GM23338 (cell line): Measurements from ENCODE around the gene SNRPD3. TPM values are rescaled to one million over a fixed set of nuclear protein-coding genes. Genes with fewer than 3 reads are reported as not detected.

Source experiments
- JUNB ChIP-seq: IDR thresholded peaks from one replicate; pipeline ENCODE4 v1.6.1; 2016; ENCODE audit warnings: antibody characterized with exemption; ENCODE audit not compliant: unreplicated experiment
- NANOG ChIP-seq: IDR thresholded peaks from 2 replicates; pipeline ENCODE4 v1.6.1; 2016; ENCODE audit warnings: antibody characterized with exemption, borderline replicate concordance
- ZNF331 ChIP-seq: fragments of 250-450 bp; sonication (Bioruptor Pico); IDR thresholded peaks from 2 replicates; pipeline ENCODE4 v1.5.0; 2020; ENCODE audit warnings: low read depth, mild to moderate bottlenecking, moderate library complexity
- ZNF462 ChIP-seq: fragments of 250-450 bp; sonication (Bioruptor Pico); IDR thresholded peaks from 2 replicates; pipeline ENCODE4 v1.5.0; 2020; ENCODE audit warnings: mild to moderate bottlenecking, moderate library complexity
- polyA plus RNA-seq: library from polyadenylated mRNA; unstranded; fragments of >200 nt; fragmentation: Nextera tagmentation; extraction: Ambion mirVana; gene quantifications from 2 replicates; pipeline ENCODE4 v1.2.1, GENCODE V29; 2016
- total RNA-seq: library from RNA; depleted of rRNA; stranded (reverse); fragments of >200 nt; shearing (Covaris generic); gene quantifications from 2 replicates; pipeline ENCODE4 v1.2.3, GENCODE V29; 2014
- TF ChIP-seq, protein P1 (sequence below), 2 experiments: fragments of 200-600 bp in 1 of 2; sonication (generic) in 1 of 2; conservative IDR thresholded peaks; 2 replicates each; pipeline versions ENCODE4 v1.5.1 to v1.6.1; 2016 to 2017; ENCODE audit warnings: antibody characterized with exemption in 2 of 2, low read depth in 2 of 2, mild to moderate bottlenecking in 2 of 2, moderate library complexity in 1 of 2
- TF ChIP-seq, protein P2 (sequence below): IDR thresholded peaks from one replicate; pipeline ENCODE4 v1.6.1; 2018; ENCODE audit warnings: antibody characterized with exemption; ENCODE audit not compliant: unreplicated experiment

Gene SNRPD3
- total and polyA plus RNA-seq, 2 experiments from 2014 or later = 314 to 375 TPM

DNA sequence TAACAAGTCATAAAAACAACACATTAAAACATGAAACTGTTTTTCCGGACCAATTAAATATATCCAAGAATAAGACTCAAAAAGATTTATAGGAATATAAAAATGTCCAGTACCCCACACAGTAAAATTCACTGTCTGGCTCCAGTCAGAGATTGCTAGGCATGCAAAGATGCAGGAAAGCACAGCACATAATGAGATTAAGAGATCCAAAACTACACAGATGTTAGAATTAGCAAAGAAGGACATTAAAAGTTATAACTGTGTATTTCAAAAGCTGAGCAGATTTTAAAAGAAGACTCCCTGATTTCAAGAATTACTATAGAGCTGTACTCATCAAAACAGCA is 23.4 kb downstream of the SNRPD3 start (continued):
- no peak for TF ChIP-seq ZNF462
- TF ChIP-seq, protein P1, sequence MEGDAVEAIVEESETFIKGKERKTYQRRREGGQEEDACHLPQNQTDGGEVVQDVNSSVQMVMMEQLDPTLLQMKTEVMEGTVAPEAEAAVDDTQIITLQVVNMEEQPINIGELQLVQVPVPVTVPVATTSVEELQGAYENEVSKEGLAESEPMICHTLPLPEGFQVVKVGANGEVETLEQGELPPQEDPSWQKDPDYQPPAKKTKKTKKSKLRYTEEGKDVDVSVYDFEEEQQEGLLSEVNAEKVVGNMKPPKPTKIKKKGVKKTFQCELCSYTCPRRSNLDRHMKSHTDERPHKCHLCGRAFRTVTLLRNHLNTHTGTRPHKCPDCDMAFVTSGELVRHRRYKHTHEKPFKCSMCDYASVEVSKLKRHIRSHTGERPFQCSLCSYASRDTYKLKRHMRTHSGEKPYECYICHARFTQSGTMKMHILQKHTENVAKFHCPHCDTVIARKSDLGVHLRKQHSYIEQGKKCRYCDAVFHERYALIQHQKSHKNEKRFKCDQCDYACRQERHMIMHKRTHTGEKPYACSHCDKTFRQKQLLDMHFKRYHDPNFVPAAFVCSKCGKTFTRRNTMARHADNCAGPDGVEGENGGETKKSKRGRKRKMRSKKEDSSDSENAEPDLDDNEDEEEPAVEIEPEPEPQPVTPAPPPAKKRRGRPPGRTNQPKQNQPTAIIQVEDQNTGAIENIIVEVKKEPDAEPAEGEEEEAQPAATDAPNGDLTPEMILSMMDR (conservative IDR thresholded peaks at IDR 0.05; ENCODE audit: low read depth in 2 of 2) = no peak
- no peak for TF ChIP-seq NANOG
- no peak for TF ChIP-seq ZNF331
- TF ChIP-seq, protein P2, sequence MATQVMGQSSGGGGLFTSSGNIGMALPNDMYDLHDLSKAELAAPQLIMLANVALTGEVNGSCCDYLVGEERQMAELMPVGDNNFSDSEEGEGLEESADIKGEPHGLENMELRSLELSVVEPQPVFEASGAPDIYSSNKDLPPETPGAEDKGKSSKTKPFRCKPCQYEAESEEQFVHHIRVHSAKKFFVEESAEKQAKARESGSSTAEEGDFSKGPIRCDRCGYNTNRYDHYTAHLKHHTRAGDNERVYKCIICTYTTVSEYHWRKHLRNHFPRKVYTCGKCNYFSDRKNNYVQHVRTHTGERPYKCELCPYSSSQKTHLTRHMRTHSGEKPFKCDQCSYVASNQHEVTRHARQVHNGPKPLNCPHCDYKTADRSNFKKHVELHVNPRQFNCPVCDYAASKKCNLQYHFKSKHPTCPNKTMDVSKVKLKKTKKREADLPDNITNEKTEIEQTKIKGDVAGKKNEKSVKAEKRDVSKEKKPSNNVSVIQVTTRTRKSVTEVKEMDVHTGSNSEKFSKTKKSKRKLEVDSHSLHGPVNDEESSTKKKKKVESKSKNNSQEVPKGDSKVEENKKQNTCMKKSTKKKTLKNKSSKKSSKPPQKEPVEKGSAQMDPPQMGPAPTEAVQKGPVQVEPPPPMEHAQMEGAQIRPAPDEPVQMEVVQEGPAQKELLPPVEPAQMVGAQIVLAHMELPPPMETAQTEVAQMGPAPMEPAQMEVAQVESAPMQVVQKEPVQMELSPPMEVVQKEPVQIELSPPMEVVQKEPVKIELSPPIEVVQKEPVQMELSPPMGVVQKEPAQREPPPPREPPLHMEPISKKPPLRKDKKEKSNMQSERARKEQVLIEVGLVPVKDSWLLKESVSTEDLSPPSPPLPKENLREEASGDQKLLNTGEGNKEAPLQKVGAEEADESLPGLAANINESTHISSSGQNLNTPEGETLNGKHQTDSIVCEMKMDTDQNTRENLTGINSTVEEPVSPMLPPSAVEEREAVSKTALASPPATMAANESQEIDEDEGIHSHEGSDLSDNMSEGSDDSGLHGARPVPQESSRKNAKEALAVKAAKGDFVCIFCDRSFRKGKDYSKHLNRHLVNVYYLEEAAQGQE = no peak
- no peak for TF ChIP-seq JUNB
